Activated T-helper 2 cell treated with anti-CD3 and anti-CD28 coated beads, Interferon-gamma antibody, Interleukin-2, Interleukin-4, amounts not matched to agents 10 μg/mL and 5 μg/mL and 100 μg/mL, durations not matched to agents 14 hours and 24 hours and 36 hours (primary cell): ENCODE measurements around the gene PROK2. TPM values are rescaled to one million over a fixed set of nuclear protein-coding genes. Genes with fewer than 3 reads are reported as not detected.
A peak's percentile ranks its signal among the peaks of the same experiment; 100 is the strongest.

Experiments used
- DNase-seq: peaks from one replicate; pipeline ENCODE4 v3.0.0; 2021; ENCODE audit warnings: low spot score
- H3K27ac Mint-ChIP-seq: one replicate; pipeline ENCODE4 v1.8.0; 2021; ENCODE audit warnings: mixed read lengths
- H3K27me3 Mint-ChIP-seq: one replicate; pipeline ENCODE4 v1.8.0; 2021; ENCODE audit warnings: low read depth, mixed read lengths
- H3K36me3 Mint-ChIP-seq: one replicate; pipeline ENCODE4 v1.8.0; 2021; ENCODE audit warnings: low read depth, mixed read lengths
- H3K4me1 Mint-ChIP-seq: one replicate; pipeline ENCODE4 v1.8.0; 2021; ENCODE audit warnings: low read depth, mixed read lengths
- H3K4me3 Mint-ChIP-seq: one replicate; pipeline ENCODE4 v1.8.0; 2021; ENCODE audit warnings: low read depth, mild to moderate bottlenecking, moderate library complexity, mixed read lengths
- H3K9me3 Mint-ChIP-seq: one replicate; pipeline ENCODE4 v1.8.0; 2021; ENCODE audit warnings: mixed read lengths
- intact Hi-C: fragments of 100-400 bp; cut with micrococcal nuclease; formaldehyde crosslinking; loops from one replicate; pipeline ENCODE4 v1.15.1; 2023
- total RNA-seq: library from RNA; stranded (reverse); gene quantifications from 2 replicates; pipeline ENCODE4 v1.2.3, GENCODE V29; 2022

Gene PROK2
- total RNA-seq, 1 donor from 2014 or later = 0.25 TPM

GRCh38 chr3:71784201-71784913 is 591 bp downstream of the PROK2 start:
- no peak for DNase-seq
- intact Hi-C loops = no loop called here
- no peaks in the 10 kb centered on the region for H3K36me3 Mint-ChIP-seq
- peaks cover 29% of the 10 kb centered on the region for H3K4me1 Mint-ChIP-seq
- H3K4me3 Mint-ChIP-seq = peak overlapping the region; percentile 75
- H3K9me3 Mint-ChIP-seq = no peaks in the 10 kb centered on the region
- H3K27ac Mint-ChIP-seq = peak overlapping the region; percentile 53
- H3K27me3 Mint-ChIP-seq = peaks cover 60% of the 10 kb centered on the region

GRCh38 chr3:71783152-71783551 is 1.8 kb downstream of the PROK2 start:
- Mint-ChIP-seq H3K27me3 (peaks cover 60% of the 10 kb centered on the region), H3K4me3 (no peak overlapping the region), H3K27ac (no peak overlapping the region), H3K36me3 (no peaks in the 10 kb centered on the region), H3K4me1 (peaks cover 33% of the 10 kb centered on the region), H3K9me3 (no peaks in the 10 kb centered on the region)
- intact Hi-C loops = no loop called here
- no peak for DNase-seq

- peaks cover 33% of the 10 kb centered on the region for H3K27me3 Mint-ChIP-seq
- peaks cover 31% of the 10 kb centered on the region for H3K4me1 Mint-ChIP-seq
- intact Hi-C loops = no loop called here
These were observed 4.5 kb downstream of the PROK2 start for GRCh38 chr3:71780430-71780829.

GRCh38 chr3:71779674-71780377 is 5.1 kb downstream of the PROK2 start:
- intact Hi-C loops = no loop called here
- Mint-ChIP-seq H3K9me3 (no peaks in the 10 kb centered on the region), H3K27me3 (peaks cover 33% of the 10 kb centered on the region), H3K36me3 (no peaks in the 10 kb centered on the region), H3K4me3 (no peak overlapping the region), H3K4me1 (peaks cover 29% of the 10 kb centered on the region), H3K27ac (no peak overlapping the region)
- DNase-seq = no peak

More at GRCh38 chr3:71780430-71780829, 4.5 kb downstream of the PROK2 start:
- Mint-ChIP-seq H3K4me3 (no peak overlapping the region), H3K9me3 (no peaks in the 10 kb centered on the region), H3K36me3 (no peaks in the 10 kb centered on the region), H3K27ac (no peak overlapping the region)
- DNase-seq = no peak

- H3K27me3 Mint-ChIP-seq = peaks cover 24% of the 10 kb centered on the region
- no peaks in the 10 kb centered on the region for H3K36me3 Mint-ChIP-seq
- peaks cover 20% of the 10 kb centered on the region for H3K4me1 Mint-ChIP-seq
- no peak overlapping the region for H3K27ac Mint-ChIP-seq
- no peaks in the 10 kb centered on the region for H3K9me3 Mint-ChIP-seq
- intact Hi-C loops = no loop called here
- DNase-seq = no peak
- no peak overlapping the region for H3K4me3 Mint-ChIP-seq
These were observed 6.6 kb downstream of the PROK2 start for GRCh38 chr3:71778353-71778752.

- intact Hi-C loops = no loop called here
- Mint-ChIP-seq H3K27me3 (peaks cover 13% of the 10 kb centered on the region), H3K4me3 (no peak overlapping the region), H3K27ac (no peak overlapping the region), H3K4me1 (peaks cover 20% of the 10 kb centered on the region), H3K9me3 (no peaks in the 10 kb centered on the region), H3K36me3 (no peaks in the 10 kb centered on the region)
- DNase-seq = no peak
These were observed 8.4 kb downstream of the PROK2 start for GRCh38 chr3:71776538-71776937.

DNA sequence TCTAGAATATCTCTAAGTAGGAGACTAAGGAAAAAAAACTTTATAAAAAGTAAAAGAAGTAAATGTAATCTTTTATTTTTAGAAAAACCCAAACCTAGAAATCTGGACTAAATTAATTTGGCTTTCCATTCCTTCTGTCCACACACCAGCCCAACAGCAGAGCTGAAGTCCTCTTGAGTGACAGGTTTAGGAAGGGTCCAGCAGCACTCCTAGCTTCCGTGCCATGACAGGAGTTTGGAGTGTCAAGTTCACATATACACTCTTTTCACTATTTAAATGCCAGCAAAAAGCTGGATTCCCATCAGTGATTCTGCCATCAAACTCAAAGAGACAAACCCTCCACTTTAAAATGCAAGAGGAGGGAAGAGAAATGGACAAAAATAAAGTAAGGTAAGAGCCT is 13.1 kb downstream of the PROK2 start:
- Mint-ChIP-seq H3K4me3 (no peak overlapping the region), H3K36me3 (no peaks in the 10 kb centered on the region), H3K4me1 (peaks cover 3% of the 10 kb centered on the region), H3K27ac (no peak overlapping the region), H3K27me3 (peaks cover 14% of the 10 kb centered on the region), H3K9me3 (no peaks in the 10 kb centered on the region)
- no peak for DNase-seq
- intact Hi-C loops = no loop called here

DNA sequence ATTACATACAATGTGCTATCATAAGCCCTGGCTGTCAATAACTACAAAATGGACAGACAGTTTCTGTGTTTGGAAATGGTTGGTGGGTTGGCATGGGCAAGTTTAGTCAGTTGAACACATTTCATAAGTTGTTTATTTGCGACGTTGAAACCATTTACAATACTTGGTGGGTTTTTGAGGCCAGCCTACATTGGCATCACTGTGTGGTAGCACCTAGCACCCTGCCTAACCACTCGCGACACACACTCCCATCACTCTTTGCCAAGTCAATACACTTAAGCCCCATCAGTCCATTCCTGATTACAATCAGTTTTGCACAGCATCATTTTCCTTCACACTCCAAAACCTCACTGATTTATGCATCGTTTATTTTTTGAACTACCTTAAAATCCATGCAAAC is 13.8 kb downstream of the PROK2 start:
- Mint-ChIP-seq H3K27me3 (peaks cover 17% of the 10 kb centered on the region), H3K27ac (no peak overlapping the region), H3K4me3 (no peak overlapping the region), H3K36me3 (no peaks in the 10 kb centered on the region), H3K9me3 (no peaks in the 10 kb centered on the region), H3K4me1 (no peaks in the 10 kb centered on the region)
- intact Hi-C loops = no loop called here
- no peak for DNase-seq

DNA sequence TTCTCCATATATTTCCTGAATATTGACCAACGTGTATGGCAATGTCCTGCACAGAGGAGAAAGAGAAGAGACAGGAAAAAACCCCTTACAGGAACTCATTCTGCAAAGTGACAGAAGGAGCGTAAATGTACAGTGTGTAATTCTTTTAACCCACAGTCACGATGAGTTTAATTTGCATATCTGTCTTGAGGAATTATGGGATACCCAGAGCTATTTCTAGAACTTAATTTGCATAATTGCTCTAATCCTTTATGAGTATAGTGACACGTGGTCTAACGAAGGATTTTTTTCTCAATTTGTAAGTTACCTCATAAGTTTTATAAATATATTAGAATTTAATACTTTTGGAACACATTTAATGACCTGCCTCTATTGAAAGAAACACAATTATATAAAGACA is 21.5 kb downstream of the PROK2 start:
- Mint-ChIP-seq H3K9me3 (no peaks in the 10 kb centered on the region), H3K36me3 (no peaks in the 10 kb centered on the region), H3K4me3 (no peak overlapping the region), H3K27me3 (peaks cover 26% of the 10 kb centered on the region), H3K27ac (no peak overlapping the region), H3K4me1 (no peaks in the 10 kb centered on the region)
- intact Hi-C loops = no loop called here
- no peak for DNase-seq

DNA sequence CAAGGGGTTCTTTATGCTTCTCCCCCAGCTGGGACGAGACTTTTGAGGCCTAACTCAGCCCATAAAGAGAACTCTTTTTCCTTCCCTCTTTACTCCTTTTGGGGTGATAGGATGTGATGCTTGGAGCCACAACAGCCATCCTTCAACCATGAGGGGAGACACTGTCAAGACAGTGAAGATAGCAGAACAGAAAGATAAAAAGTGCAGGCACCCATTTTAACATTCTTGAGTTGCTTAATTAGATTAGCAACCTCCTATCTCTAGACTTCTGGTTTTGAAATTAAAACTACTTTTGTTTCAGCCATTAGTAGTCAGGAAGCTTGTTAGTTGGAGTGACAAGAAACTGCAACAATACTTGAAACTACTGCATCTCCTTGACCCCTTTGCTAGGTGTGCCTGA is 24.8 kb downstream of the PROK2 start:
- no peaks in the 10 kb centered on the region for H3K9me3 Mint-ChIP-seq
- no peak overlapping the region for H3K27ac Mint-ChIP-seq
- intact Hi-C loops = no loop called here
- no peak overlapping the region for H3K4me3 Mint-ChIP-seq
- DNase-seq = no peak
- H3K4me1 Mint-ChIP-seq = peaks cover 2% of the 10 kb centered on the region
- H3K27me3 Mint-ChIP-seq = peaks cover 49% of the 10 kb centered on the region
- peaks cover 2% of the 10 kb centered on the region for H3K36me3 Mint-ChIP-seq

DNA sequence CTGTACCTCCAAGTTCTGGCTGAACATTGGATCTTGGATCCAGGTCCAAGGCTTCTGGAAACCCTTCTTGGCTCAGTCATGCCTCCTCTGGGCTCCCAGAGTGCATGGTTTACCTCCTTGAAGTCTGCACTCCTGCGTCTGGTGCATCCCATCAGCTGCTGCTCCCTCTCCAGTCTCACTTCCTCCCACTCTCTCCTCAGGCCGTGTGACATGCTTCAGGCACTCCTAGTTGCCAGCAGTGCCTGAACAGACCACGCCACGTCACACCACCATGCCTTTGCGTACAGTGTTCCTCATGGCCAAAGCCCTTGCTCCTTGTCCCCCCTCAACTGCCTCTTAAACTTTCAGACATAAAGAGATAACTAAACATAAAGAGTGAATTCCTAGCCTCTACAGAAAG is 25.5 kb downstream of the PROK2 start:
- no peaks in the 10 kb centered on the region for H3K9me3 Mint-ChIP-seq
- H3K4me3 Mint-ChIP-seq = no peak overlapping the region
- H3K27me3 Mint-ChIP-seq = peaks cover 53% of the 10 kb centered on the region
- DNase-seq = no peak
- H3K4me1 Mint-ChIP-seq = peaks cover 3% of the 10 kb centered on the region
- intact Hi-C loops = no loop called here
- peaks cover 3% of the 10 kb centered on the region for H3K36me3 Mint-ChIP-seq
- H3K27ac Mint-ChIP-seq = no peak overlapping the region

- peaks cover 3% of the 10 kb centered on the region for H3K36me3 Mint-ChIP-seq
These were observed 26.9 kb downstream of the PROK2 start for GRCh38 chr3:71758091-71758490.

GRCh38 chr3:71754610-71755253 is 30.2 kb downstream of the PROK2 start:
- H3K27ac Mint-ChIP-seq = no peak overlapping the region
- no peaks in the 10 kb centered on the region for H3K9me3 Mint-ChIP-seq
- intact Hi-C loops = no loop called here
- H3K4me3 Mint-ChIP-seq = peak overlapping the region; percentile 77
- DNase-seq = no peak
- H3K4me1 Mint-ChIP-seq = peaks cover 3% of the 10 kb centered on the region
- H3K36me3 Mint-ChIP-seq = peaks cover 3% of the 10 kb centered on the region
- peaks cover 63% of the 10 kb centered on the region for H3K27me3 Mint-ChIP-seq

More at GRCh38 chr3:71758091-71758490, 26.9 kb downstream of the PROK2 start:
- Mint-ChIP-seq H3K4me3 (no peak overlapping the region), H3K27ac (no peak overlapping the region), H3K27me3 (peaks cover 48% of the 10 kb centered on the region), H3K4me1 (peaks cover 3% of the 10 kb centered on the region), H3K9me3 (no peaks in the 10 kb centered on the region)
- intact Hi-C loops = no loop called here
- no peak for DNase-seq
